IMR-90 (cell line): ENCODE measurements around the gene MRPS18A. TPM values are rescaled to one million over a fixed set of nuclear protein-coding genes. Genes with fewer than 3 reads are reported as not detected.

Source experiments
- ATAC-seq: fragments of 200-7000 bp; cut with Tn5 transposase; 2 replicates; pipeline ENCODE4 v1.9.1; 2020; ENCODE audit warnings: low read depth, mild to moderate bottlenecking, moderate library complexity
- BruUV-seq: library from RNA; stranded (reverse); fragments of 400-500 nt; replicated peaks from 2 replicates; lab custom pipeline; 2021; lab: Mats Ljungman, UMichigan
- CTCF ChIA-PET: fragments of 300-600 bp; formaldehyde crosslinking; extraction: SDS; loops from one replicate; lab custom pipeline; 2021; ENCODE audit warnings: antibody characterized with exemption; lab: Yijun Ruan, JAX
- POLR2A ChIA-PET: fragments of 300-600 bp; sonication (Branson Sonifier 250); formaldehyde crosslinking; loops from one replicate; lab custom pipeline; 2022; ENCODE audit warnings: antibody characterized with exemption; ENCODE audit not compliant: unreplicated experiment; lab: Charles Lee
- DNase-seq: peaks from one replicate; pipeline ENCODE4 v3.0.0; 2013
- H2AFZ ChIP-seq: replicated peaks from 2 replicates; pipeline ENCODE3; 2013; ENCODE audit warnings: low read length, mild to moderate bottlenecking; ENCODE audit not compliant: poor library complexity
- H2AK5ac ChIP-seq: 2 replicates; pipeline ENCODE4 v1.6.1; 2013; ENCODE audit warnings: low read depth, low read length, inconsistent platforms
- H2AK9ac ChIP-seq: replicated peaks from 2 replicates; pipeline ENCODE3; 2013; ENCODE audit warnings: mild to moderate bottlenecking, low read depth, low read length, moderate library complexity; ENCODE audit not compliant: poor library complexity
- H2BK120ac ChIP-seq: 2 replicates; pipeline ENCODE4 v1.6.1; 2013; ENCODE audit warnings: low read depth, low read length, inconsistent platforms
- H2BK15ac ChIP-seq: 3 replicates; pipeline ENCODE4 v1.6.1; 2013; ENCODE audit warnings: low read depth, low read length, inconsistent platforms
- H2BK20ac ChIP-seq: 2 replicates; pipeline ENCODE4 v1.6.1; 2013; ENCODE audit warnings: low read depth, mild to moderate bottlenecking, inconsistent platforms, low read length, moderate library complexity
- H2BK5ac ChIP-seq: 2 replicates; pipeline ENCODE4 v1.6.1; 2013; ENCODE audit warnings: mild to moderate bottlenecking, low read depth, low read length, inconsistent platforms; ENCODE audit not compliant: poor library complexity, severe bottlenecking
- H3K14ac ChIP-seq: replicated peaks from 2 replicates; pipeline ENCODE4 v1.6.1; 2013; ENCODE audit warnings: low read depth, low read length, inconsistent platforms
- H3K18ac ChIP-seq: 2 replicates; pipeline ENCODE4 v1.6.1; 2013; ENCODE audit warnings: low read depth, low read length, control low read depth
- H3K23ac ChIP-seq: 2 replicates; pipeline ENCODE4 v1.6.1; 2013; ENCODE audit warnings: low read depth, low read length, inconsistent platforms
- H3K27ac ChIP-seq: 2 replicates; pipeline ENCODE4 v1.5.1; 2013; ENCODE audit warnings: mild to moderate bottlenecking, control low read depth, low read length; ENCODE audit not compliant: insufficient read depth
- H3K27me3 ChIP-seq: 2 replicates; pipeline ENCODE4 v1.6.1; 2013; ENCODE audit warnings: low read length; ENCODE audit not compliant: control insufficient read depth, insufficient read depth
- H3K36me3 ChIP-seq: 2 replicates; pipeline ENCODE4 v1.6.1; 2013; ENCODE audit warnings: low read length, mixed read lengths; ENCODE audit not compliant: control insufficient read depth, insufficient read depth
- H3K4ac ChIP-seq: 2 replicates; pipeline ENCODE4 v1.6.1; 2013; ENCODE audit warnings: low read depth, low read length, inconsistent platforms
- H3K4me1 ChIP-seq: 2 replicates; pipeline ENCODE4 v1.6.1; 2013; ENCODE audit warnings: low read length, mixed read lengths; ENCODE audit not compliant: control insufficient read depth, insufficient read depth
- H3K4me2 ChIP-seq: 2 replicates; pipeline ENCODE4 v1.6.1; 2013; ENCODE audit warnings: low read depth, mild to moderate bottlenecking, control low read depth, low read length, moderate library complexity
- H3K4me3 ChIP-seq: 2 replicates; pipeline ENCODE4 v1.5.1; 2013; ENCODE audit warnings: low read depth, mild to moderate bottlenecking, control low read depth, low read length, moderate library complexity; ENCODE audit not compliant: insufficient read depth
- H3K56ac ChIP-seq: 2 replicates; pipeline ENCODE4 v1.6.1; 2013; ENCODE audit warnings: low read length, inconsistent platforms; ENCODE audit not compliant: insufficient read depth; ENCODE audit errors: extremely low read depth
- H3K79me1 ChIP-seq, 2 experiments: 2 replicates each; pipeline ENCODE4 v1.6.1; 2013; ENCODE audit warnings: low read length in 2 of 2, inconsistent platforms in 1 of 2, low read depth in 1 of 2
- H3K9ac ChIP-seq: 2 replicates; pipeline ENCODE4 v1.6.1; 2013; ENCODE audit warnings: low read depth, low read length, control low read depth
- H3K9me1 ChIP-seq: 2 replicates; pipeline ENCODE4 v1.6.1; 2013; ENCODE audit warnings: low read length, inconsistent platforms; ENCODE audit not compliant: insufficient read depth
- H3K9me3 ChIP-seq: 2 replicates; pipeline ENCODE4 v1.6.1; 2013; ENCODE audit warnings: low read length; ENCODE audit not compliant: control insufficient read depth, insufficient read depth
- H4K20me1 ChIP-seq: 2 replicates; pipeline ENCODE4 v1.6.1; 2013; ENCODE audit warnings: low read length, inconsistent platforms; ENCODE audit not compliant: insufficient read depth
- H4K5ac ChIP-seq: 2 replicates; pipeline ENCODE4 v1.6.1; 2013; ENCODE audit warnings: mild to moderate bottlenecking, low read depth, low read length, control low read depth
- H4K8ac ChIP-seq, 2 experiments: 2 replicates each; pipeline ENCODE4 v1.6.1; 2013; ENCODE audit warnings: low read depth in 2 of 2, low read length in 2 of 2, control low read depth in 1 of 2, inconsistent platforms in 1 of 2
- H4K91ac ChIP-seq: 2 replicates; pipeline ENCODE4 v1.6.1; 2013; ENCODE audit warnings: low read depth, low read length, inconsistent platforms; ENCODE audit not compliant: insufficient read depth
- MAFK ChIP-seq: IDR thresholded peaks from 2 replicates; pipeline ENCODE4 v1.6.1; 2012; ENCODE audit warnings: low read depth, low read length, improper control_type of control experiment
- RAD21 ChIP-seq: IDR thresholded peaks from 2 replicates; pipeline ENCODE4 v1.6.1; 2012; ENCODE audit warnings: low read length, improper control_type of control experiment
- WGBS, 2 experiments: methylation state at CpG; one replicate each; pipeline versions ENCODE4 v1.1.5 to v1.1.7; 2013; ENCODE audit warnings: missing lambda C conversion rate in 2 of 2; ENCODE audit not compliant: insufficient read length in 1 of 2; ENCODE audit errors: extremely low coverage in 2 of 2; 5-methylcytosine and 5-hydroxymethylcytosine counted together
- dilution Hi-C: fragments of 300-500 bp; cut with HindIII; formaldehyde crosslinking; loops from one replicate; pipeline ENCODE4 v1.14.3; 2018; ENCODE audit warnings: low sequenced_read_pairs; ENCODE audit not compliant: unreplicated experiment
- in situ Hi-C: fragments of 300-500 bp; cut with MboI; formaldehyde crosslinking; loops from 3 replicates; pipeline ENCODE4 v1.14.3; 2019; ENCODE audit warnings: low sequenced_read_pairs, inconsistent platforms, mixed read lengths
- intact Hi-C: fragments of 100-400 bp; cut with micrococcal nuclease; formaldehyde crosslinking; loops from 2 replicates; pipeline ENCODE4 v1.10.0; 2022
- polyA plus RNA-seq, 3 experiments: library from polyadenylated mRNA; depleted of rRNA; stranded (reverse); fragments of >200 nt; gene quantifications; 2 replicates each; pipeline ENCODE4 v1.2.3, GENCODE V29; 2012; ENCODE audit warnings: low replicate concordance in 1 of 3
- total RNA-seq: library from RNA; depleted of rRNA; stranded (reverse); fragments of >200 nt; gene quantifications from 2 replicates; pipeline ENCODE4 v1.2.3, GENCODE V29; 2012
- TF ChIP-seq, protein P1 (sequence below): fragments of 150-350 bp; IDR thresholded peaks from 2 replicates; pipeline ENCODE4 v1.6.1; 2016; ENCODE audit warnings: low read depth, mild to moderate bottlenecking, low read length, moderate library complexity, borderline replicate concordance

MRPS18A gene
- total and polyA plus RNA-seq, 2 of the 4 experiments (the other 2 are of a cell fraction) = 47.0 to 56.6 TPM

GRCh38 chr6:43725643-43726580, 38.3 kb upstream of the MRPS18A start:
- Histone ChIP-seq H2AK5ac (peak overlapping the region; percentile 95), H4K8ac (peak overlapping the region; percentile 69 to 88; a peak in 3 of 4 replicates), H3K27ac (peak overlapping the region; percentile 26; the same call in 1 of the 2 replicates), H3K4me1 (peaks cover 20% of the 10 kb centered on the region), H3K14ac (peak overlapping the region; percentile 51; the same call in 1 of the 2 replicates), H4K5ac (peak overlapping the region; percentile 32; the same call in 1 of the 2 replicates), H3K4me3 (no peak overlapping the region), H2AK9ac (peak overlapping the region; percentile 73), H2BK15ac (peak overlapping the region; percentile 74; the same call in 2 of the 3 replicates), H3K23ac (peak overlapping the region; percentile 50; the same call in 1 of the 2 replicates), H2BK20ac (peak overlapping the region; percentile 32), H2AFZ (peak overlapping the region; percentile 71), H3K9ac (no peak overlapping the region), H3K4ac (peak overlapping the region; percentile 83), H3K27me3 (peaks cover 5% of the 10 kb centered on the region; the same call in 1 of the 2 replicates), H4K91ac (peak overlapping the region; percentile 85), H3K56ac (no peak overlapping the region), H3K9me1 (peaks cover 13% of the 10 kb centered on the region; the same call in 1 of the 2 replicates), H3K79me1 (no peaks in the 10 kb centered on the region), H3K9me3 (no peaks in the 10 kb centered on the region), H2BK120ac (peak overlapping the region; percentile 75), H4K20me1 (no peaks in the 10 kb centered on the region), H3K18ac (peak overlapping the region; percentile 58; the same call in 1 of the 2 replicates), H3K4me2 (no peak overlapping the region), H3K36me3 (no peaks in the 10 kb centered on the region), H2BK5ac (no peak overlapping the region)
- CTCF ChIA-PET = no interaction called here
- POLR2A ChIA-PET = no interaction called here
- WGBS, 2 experiments = no CpG with 5 or more reads among the region's 7 CpGs
- no TSS peak for BruUV-seq
- TF ChIP-seq, protein P1, sequence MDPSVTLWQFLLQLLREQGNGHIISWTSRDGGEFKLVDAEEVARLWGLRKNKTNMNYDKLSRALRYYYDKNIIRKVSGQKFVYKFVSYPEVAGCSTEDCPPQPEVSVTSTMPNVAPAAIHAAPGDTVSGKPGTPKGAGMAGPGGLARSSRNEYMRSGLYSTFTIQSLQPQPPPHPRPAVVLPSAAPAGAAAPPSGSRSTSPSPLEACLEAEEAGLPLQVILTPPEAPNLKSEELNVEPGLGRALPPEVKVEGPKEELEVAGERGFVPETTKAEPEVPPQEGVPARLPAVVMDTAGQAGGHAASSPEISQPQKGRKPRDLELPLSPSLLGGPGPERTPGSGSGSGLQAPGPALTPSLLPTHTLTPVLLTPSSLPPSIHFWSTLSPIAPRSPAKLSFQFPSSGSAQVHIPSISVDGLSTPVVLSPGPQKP = no peak
- TF ChIP-seq MAFK = no peak
- no peak for TF ChIP-seq RAD21
- ATAC-seq (no peak; the same call in 1 of the 2 replicates), DNase-seq (no peak)
- intact Hi-C loops = loop anchor here (1.0 to 2.0 kb wide), 2 partner anchors 43 to 348 kb away; no protein-coding TSS in a partner anchor
- in situ Hi-C loops = no loop called here
- dilution Hi-C loops = no loop called here
